ENCODE measurements around the gene RBBP8NL.
A peak's percentile ranks its signal among the peaks of the same experiment; 100 is the strongest.
"Not testable (repeated sequence)": the region's sequence is repeated elsewhere in the genome, so short reads cannot be mapped to it uniquely, and the experiment has no call there.

The RBBP8NL gene

GRCh38 chr20:62437496-62437895 lies 10.2 kb upstream of the RBBP8NL start:
- no peaks in the 10 kb centered on the region for H3K4me1 ChIP-seq (ENCODE audit: insufficient read depth, low read length)
- H3K27me3 ChIP-seq (ENCODE audit: insufficient read depth, low read length), result no peaks in the 10 kb centered on the region
- no peak overlapping the region for H3K27ac ChIP-seq (ENCODE audit: low read depth, low read length)
- H3K9ac ChIP-seq (ENCODE audit: low read depth, low read length), result no peak overlapping the region
- no peak overlapping the region for H3K4me3 ChIP-seq (ENCODE audit: low read length)
- WGBS, result 94% methylated on average over 12 of the region's 12 CpGs
- H3K9me3 ChIP-seq (ENCODE audit: insufficient read depth, low read depth, low read length), result no peaks in the 10 kb centered on the region
- H3K36me3 ChIP-seq (ENCODE audit: insufficient read depth, low read length), result no peaks in the 10 kb centered on the region

- no peak overlapping the region for H3K27ac ChIP-seq (ENCODE audit: low read depth, low read length)
- WGBS, result 91% methylated on average over 3 of the region's 3 CpGs
- H3K27me3 ChIP-seq (ENCODE audit: insufficient read depth, low read length), result no peaks in the 10 kb centered on the region
These were observed 9.4 kb upstream of the RBBP8NL start for GRCh38 chr20:62436692-62437091.

DNA sequence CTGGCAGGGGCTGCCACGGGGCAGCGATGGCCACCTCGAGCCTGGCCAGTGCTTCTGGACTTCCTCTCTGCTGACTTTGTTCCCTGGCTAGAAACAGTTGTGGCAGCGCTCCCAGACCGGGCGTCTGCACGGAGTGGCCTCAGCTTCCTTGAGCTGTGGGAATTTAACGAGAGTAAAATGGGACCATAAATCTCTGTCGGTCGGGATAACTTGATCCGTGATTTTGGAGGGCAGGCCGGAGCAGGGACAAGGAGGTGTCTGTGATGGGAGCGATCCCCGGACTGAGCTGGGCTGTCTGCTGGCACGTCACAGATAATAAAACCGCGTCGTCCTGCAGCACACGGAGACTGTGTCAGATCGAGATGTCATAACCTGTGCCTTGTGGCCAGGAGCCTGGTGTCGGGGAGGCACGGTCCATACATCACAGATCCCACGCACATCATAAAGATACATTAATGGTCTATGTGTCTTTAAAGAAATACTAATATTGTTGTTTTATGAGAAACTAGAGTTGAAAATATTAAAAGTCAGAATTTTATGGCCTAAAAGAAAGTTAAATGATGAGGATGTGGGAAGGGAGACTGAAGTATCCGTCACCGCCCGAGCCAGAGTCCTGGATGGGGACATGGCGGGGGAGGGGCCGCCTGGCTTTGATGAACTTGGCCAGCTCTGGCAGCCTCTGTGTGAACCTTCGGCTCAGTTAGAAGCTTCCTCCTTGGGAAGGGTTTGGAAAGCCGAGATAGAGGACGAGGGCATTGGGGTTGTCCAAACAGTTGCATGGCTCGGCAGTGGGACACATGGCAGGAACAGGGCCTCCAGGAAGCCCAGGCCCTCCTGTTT lies 6.5 kb upstream of the RBBP8NL start:
- Histone ChIP-seq H3K9me3 (ENCODE audit: insufficient read depth, low read depth, low read length) (no peaks in the 10 kb centered on the region), H3K36me3 (ENCODE audit: insufficient read depth, low read length) (no peaks in the 10 kb centered on the region), H3K4me3 (ENCODE audit: low read length) (no peak overlapping the region), H3K27ac (ENCODE audit: low read depth, low read length) (no peak overlapping the region), H3K4me1 (ENCODE audit: insufficient read depth, low read length) (peaks cover 5% of the 10 kb centered on the region; the same call in 1 of the 2 replicates), H3K27me3 (ENCODE audit: insufficient read depth, low read length) (no peaks in the 10 kb centered on the region), H3K9ac (ENCODE audit: low read depth, low read length) (no peak overlapping the region)
- 90% methylated on average over 32 of the region's 32 CpGs for WGBS

More at GRCh38 chr20:62436692-62437091, 9.4 kb upstream of the RBBP8NL start:
- no peaks in the 10 kb centered on the region for H3K36me3 ChIP-seq (ENCODE audit: insufficient read depth, low read length)
- H3K4me3 ChIP-seq (ENCODE audit: low read length), result no peak overlapping the region
- no peak overlapping the region for H3K9ac ChIP-seq (ENCODE audit: low read depth, low read length)
- no peaks in the 10 kb centered on the region for H3K4me1 ChIP-seq (ENCODE audit: insufficient read depth, low read length)
- no peaks in the 10 kb centered on the region for H3K9me3 ChIP-seq (ENCODE audit: insufficient read depth, low read depth, low read length)

- Histone ChIP-seq H3K27me3 (ENCODE audit: insufficient read depth, low read length) (no peaks in the 10 kb centered on the region), H3K27ac (ENCODE audit: low read depth, low read length) (no peak overlapping the region), H3K9me3 (ENCODE audit: insufficient read depth, low read depth, low read length) (no peaks in the 10 kb centered on the region), H3K4me3 (ENCODE audit: low read length) (no peak overlapping the region), H3K9ac (ENCODE audit: low read depth, low read length) (no peak overlapping the region), H3K4me1 (ENCODE audit: insufficient read depth, low read length) (peaks cover 11% of the 10 kb centered on the region), H3K36me3 (ENCODE audit: insufficient read depth, low read length) (no peaks in the 10 kb centered on the region)
- WGBS, result 76% methylated on average over 23 of the region's 23 CpGs
These were observed 3.6 kb upstream of the RBBP8NL start for GRCh38 chr20:62430866-62431447.

DNA sequence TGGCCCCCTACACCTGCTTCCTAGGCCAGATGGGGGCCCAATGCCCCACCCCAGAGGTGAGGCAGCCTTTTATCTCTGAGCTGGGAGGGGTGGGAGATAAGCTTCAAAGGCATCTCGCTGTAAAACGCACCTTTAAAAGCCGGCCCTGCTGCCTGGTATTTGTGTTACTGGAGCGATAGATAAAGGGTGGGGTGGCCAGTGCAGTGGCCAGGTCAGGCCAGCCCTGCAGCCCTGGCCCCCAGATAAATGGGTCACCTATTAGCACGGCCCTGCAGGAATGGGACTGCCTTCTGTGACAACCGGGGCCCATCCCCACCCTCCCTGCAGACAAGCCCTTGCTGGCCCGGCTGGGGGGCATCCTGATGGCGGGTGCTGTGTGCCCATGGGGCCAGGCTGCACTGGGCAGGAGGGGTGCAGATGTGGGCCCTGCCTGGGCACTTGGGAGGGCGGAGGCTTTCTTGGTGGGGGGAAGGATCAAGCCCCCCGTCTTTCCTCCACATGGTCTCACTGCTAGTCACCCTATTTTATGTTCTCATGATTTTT lies 3.0 kb upstream of the RBBP8NL start:
- Histone ChIP-seq H3K27ac (ENCODE audit: low read depth, low read length) (no peak overlapping the region), H3K27me3 (ENCODE audit: insufficient read depth, low read length) (no peaks in the 10 kb centered on the region), H3K4me1 (ENCODE audit: insufficient read depth, low read length) (peaks cover 11% of the 10 kb centered on the region), H3K36me3 (ENCODE audit: insufficient read depth, low read length) (no peaks in the 10 kb centered on the region), H3K4me3 (ENCODE audit: low read length) (no peak overlapping the region), H3K9ac (ENCODE audit: low read depth, low read length) (no peak overlapping the region), H3K9me3 (ENCODE audit: insufficient read depth, low read depth, low read length) (no peaks in the 10 kb centered on the region)
- WGBS, result 81% methylated on average over 8 of the region's 10 CpGs

DNA sequence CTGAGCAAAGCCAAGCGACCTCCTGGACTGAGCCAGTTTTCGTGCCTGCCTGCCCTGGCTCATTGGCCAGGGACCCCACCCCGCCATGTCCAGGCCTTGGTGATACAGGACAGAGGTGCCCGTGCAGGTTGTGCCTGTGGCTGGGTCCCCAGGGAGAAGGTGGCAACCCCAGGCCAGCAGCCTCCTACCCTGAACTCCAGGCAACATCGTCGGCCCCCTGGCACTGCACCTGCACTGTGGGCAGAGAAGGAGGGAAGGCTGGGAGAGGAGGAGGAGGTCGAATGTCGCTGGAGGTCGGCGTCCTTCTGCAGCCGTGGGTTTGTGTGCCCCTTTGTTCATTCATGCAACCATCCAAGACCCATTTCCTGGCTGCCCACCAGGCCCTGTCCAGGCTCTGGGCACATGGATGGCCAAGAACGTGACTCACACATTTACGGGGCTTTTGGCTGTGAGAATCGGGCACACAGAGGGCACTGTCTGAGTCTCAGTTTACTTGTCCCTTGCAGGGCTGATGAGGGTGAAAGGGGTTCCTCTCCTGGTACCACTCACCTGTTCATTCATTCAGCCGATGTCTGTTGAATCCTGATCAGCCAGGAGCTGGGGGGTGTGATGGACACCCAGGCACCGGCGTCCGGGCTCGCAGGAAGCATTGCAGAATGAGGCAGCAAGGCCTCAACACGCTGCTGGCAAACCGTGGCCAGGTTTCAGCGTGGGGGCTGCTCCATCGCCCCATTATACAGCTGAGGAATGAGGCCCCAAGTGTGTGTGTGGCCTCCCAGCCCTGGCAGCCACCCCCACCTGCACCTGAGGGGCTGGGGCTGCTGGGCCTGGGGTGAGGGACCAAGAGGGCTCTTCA lies 2.3 kb upstream of the RBBP8NL start:
- no peaks in the 10 kb centered on the region for H3K27me3 ChIP-seq (ENCODE audit: insufficient read depth, low read length)
- no peaks in the 10 kb centered on the region for H3K9me3 ChIP-seq (ENCODE audit: insufficient read depth, low read depth, low read length)
- H3K36me3 ChIP-seq (ENCODE audit: insufficient read depth, low read length), result no peaks in the 10 kb centered on the region
- peaks cover 11% of the 10 kb centered on the region for H3K4me1 ChIP-seq (ENCODE audit: insufficient read depth, low read length)
- no peak overlapping the region for H3K27ac ChIP-seq (ENCODE audit: low read depth, low read length)
- H3K4me3 ChIP-seq (ENCODE audit: low read length), result no peak overlapping the region
- WGBS, result 95% methylated on average over 23 of the region's 23 CpGs
- no peak overlapping the region for H3K9ac ChIP-seq (ENCODE audit: low read depth, low read length)

DNA sequence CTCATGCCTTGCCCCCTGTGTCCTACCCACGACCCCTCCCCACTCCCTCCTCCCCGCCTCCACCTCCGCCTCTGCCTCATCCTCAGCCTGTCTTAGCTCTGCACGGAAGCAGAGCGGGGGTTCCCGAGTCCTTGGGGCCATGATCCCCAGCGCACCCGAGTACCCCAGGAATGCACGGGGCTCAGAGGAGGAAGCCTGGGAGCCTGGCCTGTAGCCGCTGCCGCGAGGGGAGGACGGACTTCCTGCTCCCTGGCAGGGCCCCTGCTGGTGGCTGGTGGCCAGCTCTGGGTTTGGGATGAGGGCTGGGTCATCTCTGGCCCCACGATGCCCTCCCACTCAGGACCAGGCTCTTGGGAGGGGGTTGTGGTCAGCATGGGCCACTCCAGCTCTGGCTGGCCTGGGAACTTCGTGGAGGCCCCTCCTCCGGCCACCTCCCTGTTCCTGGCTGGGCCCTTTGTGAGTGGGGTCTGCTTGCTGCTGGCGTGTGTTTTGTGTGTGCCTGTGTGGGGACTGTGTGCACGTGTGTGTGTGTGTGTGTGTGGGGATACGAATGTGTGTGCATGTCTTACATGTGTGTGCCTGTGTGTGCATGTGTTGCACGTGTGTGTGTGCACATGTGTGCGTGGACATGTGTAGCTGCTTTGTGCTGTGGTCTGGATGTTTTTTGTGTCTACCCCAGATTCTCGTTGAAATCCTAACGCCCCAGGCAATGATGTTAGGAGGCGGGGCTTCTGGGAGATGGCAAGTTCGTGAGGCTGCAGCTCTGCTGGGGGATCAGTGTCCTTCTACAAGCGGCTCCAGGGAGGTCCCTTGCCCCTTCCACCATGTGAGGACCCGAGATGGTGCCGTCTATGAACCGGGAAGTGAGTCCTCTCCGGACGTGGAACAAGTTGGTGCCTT lies 1.3 kb upstream of the RBBP8NL start:
- Histone ChIP-seq H3K9me3 (ENCODE audit: insufficient read depth, low read depth, low read length) (no peaks in the 10 kb centered on the region), H3K27me3 (ENCODE audit: insufficient read depth, low read length) (no peaks in the 10 kb centered on the region), H3K4me1 (ENCODE audit: insufficient read depth, low read length) (peaks cover 11% of the 10 kb centered on the region), H3K4me3 (ENCODE audit: low read length) (no peak overlapping the region), H3K36me3 (ENCODE audit: insufficient read depth, low read length) (no peaks in the 10 kb centered on the region), H3K9ac (ENCODE audit: low read depth, low read length) (no peak overlapping the region), H3K27ac (ENCODE audit: low read depth, low read length) (no peak overlapping the region)
- 86% methylated on average over 31 of the region's 31 CpGs for WGBS

GRCh38 chr20:62428002-62428372 lies 648 bp upstream of the RBBP8NL start:
- Histone ChIP-seq H3K27ac (ENCODE audit: low read depth, low read length) (no peak overlapping the region), H3K27me3 (ENCODE audit: insufficient read depth, low read length) (no peaks in the 10 kb centered on the region), H3K9ac (ENCODE audit: low read depth, low read length) (no peak overlapping the region), H3K4me3 (ENCODE audit: low read length) (no peak overlapping the region), H3K4me1 (ENCODE audit: insufficient read depth, low read length) (peaks cover 11% of the 10 kb centered on the region), H3K9me3 (ENCODE audit: insufficient read depth, low read depth, low read length) (no peaks in the 10 kb centered on the region), H3K36me3 (ENCODE audit: insufficient read depth, low read length) (no peaks in the 10 kb centered on the region)
- 93% methylated on average over 10 of the region's 10 CpGs for WGBS

- H3K27me3 ChIP-seq (ENCODE audit: insufficient read depth, low read length), result no peaks in the 10 kb centered on the region
- H3K9ac ChIP-seq (ENCODE audit: low read depth, low read length), result peak overlapping the region; percentile 55
- WGBS, result 55% methylated on average over 22 of the region's 22 CpGs
- no peaks in the 10 kb centered on the region for H3K36me3 ChIP-seq (ENCODE audit: insufficient read depth, low read length)
- H3K4me1 ChIP-seq (ENCODE audit: insufficient read depth, low read length), result peaks cover 11% of the 10 kb centered on the region
- H3K9me3 ChIP-seq (ENCODE audit: insufficient read depth, low read depth, low read length), result no peaks in the 10 kb centered on the region
- H3K4me3 ChIP-seq (ENCODE audit: low read length), result peak overlapping the region; percentile 26; the same call in 1 of the 2 replicates
- H3K27ac ChIP-seq (ENCODE audit: low read depth, low read length), result peak overlapping the region; percentile 50
These were observed 624 bp downstream of the RBBP8NL start for GRCh38 chr20:62426699-62427131.

DNA sequence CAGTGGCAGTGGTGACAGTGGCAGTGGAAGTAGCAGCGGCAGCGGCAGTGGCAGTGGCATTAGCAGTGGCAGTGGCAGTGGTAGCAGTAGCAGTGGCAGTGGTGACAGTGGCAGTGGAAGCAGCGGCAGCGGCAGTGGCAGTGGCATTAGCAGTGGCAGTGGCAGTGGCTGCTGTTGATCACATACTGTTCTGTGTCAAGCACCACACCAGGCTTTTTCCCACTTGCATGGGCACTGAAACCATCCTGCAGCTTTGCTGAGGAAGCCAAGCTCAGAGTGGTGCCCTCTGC lies 1.3 kb downstream of the RBBP8NL start:
- H3K4me1 ChIP-seq (ENCODE audit: insufficient read depth, low read length); H3K9me3 ChIP-seq (ENCODE audit: insufficient read depth, low read depth, low read length); H3K27me3 ChIP-seq (ENCODE audit: insufficient read depth, low read length); H3K36me3 ChIP-seq (ENCODE audit: insufficient read depth, low read length); H3K4me3 ChIP-seq (ENCODE audit: low read length); H3K9ac ChIP-seq (ENCODE audit: low read depth, low read length); H3K27ac ChIP-seq (ENCODE audit: low read depth, low read length): not testable (repeated sequence)
- 97% methylated on average over 4 of the region's 4 CpGs for WGBS

Data from HUES64 (cell line).